Upper lobe of left lung (tissue), 4 donors: ENCODE results near the gene SRP68.

Experiments
- POLR2A ChIP-seq, 4 donors: fragments of 450-650 bp; IDR thresholded peaks; one replicate each; pipeline ENCODE4 v1.5.1; 2016 to 2017; ENCODE audit warnings: antibody characterized with exemption in 4 of 4, mild to moderate bottlenecking in 2 of 4
- TF ChIP-seq, protein P1 (sequence below), 6 experiments: fragments of 450-650 bp in 4 of 6; fragments of 200-600 bp in 2 of 6; sonication (generic) in 2 of 6; IDR thresholded peaks; one replicate each; pipeline ENCODE4 v1.5.1; 2016 to 2019; ENCODE audit warnings: antibody characterized with exemption in 6 of 6

DNA sequence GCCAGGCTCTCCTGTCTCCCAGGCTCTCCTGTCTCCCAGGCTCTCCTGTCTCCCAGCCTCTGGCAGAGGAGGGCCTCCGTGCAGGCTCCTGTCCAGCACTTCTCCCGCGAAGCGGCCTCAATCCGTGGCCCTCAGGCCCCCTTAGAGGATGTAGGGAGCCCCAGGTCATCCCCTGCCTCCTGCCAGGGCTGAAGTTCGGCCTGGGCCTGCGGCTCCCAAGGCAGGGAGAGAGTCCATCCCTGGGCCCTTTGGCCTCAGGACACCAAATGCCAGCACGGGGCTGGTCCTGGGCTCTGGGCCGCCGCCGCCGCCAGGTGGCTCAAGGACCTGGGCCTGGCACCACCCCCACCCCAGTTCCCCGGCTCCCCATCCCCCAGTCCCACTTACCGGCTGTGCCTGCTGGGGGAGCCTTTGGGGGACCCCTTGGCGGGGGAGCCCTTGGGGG, 45.6 kb downstream of the SRP68 start:
- no peak for TF ChIP-seq POLR2A (IDR thresholded peaks at IDR 0.05)
- TF ChIP-seq, protein P1, sequence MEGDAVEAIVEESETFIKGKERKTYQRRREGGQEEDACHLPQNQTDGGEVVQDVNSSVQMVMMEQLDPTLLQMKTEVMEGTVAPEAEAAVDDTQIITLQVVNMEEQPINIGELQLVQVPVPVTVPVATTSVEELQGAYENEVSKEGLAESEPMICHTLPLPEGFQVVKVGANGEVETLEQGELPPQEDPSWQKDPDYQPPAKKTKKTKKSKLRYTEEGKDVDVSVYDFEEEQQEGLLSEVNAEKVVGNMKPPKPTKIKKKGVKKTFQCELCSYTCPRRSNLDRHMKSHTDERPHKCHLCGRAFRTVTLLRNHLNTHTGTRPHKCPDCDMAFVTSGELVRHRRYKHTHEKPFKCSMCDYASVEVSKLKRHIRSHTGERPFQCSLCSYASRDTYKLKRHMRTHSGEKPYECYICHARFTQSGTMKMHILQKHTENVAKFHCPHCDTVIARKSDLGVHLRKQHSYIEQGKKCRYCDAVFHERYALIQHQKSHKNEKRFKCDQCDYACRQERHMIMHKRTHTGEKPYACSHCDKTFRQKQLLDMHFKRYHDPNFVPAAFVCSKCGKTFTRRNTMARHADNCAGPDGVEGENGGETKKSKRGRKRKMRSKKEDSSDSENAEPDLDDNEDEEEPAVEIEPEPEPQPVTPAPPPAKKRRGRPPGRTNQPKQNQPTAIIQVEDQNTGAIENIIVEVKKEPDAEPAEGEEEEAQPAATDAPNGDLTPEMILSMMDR (IDR thresholded peaks at IDR 0.05) = peak in 2 of 6 experiments; percentile 6 to 20
